GM21515 (cell line): ENCODE measurements around the gene MCU.
"Not testable (repeated sequence)": the region's sequence is repeated elsewhere in the genome, so short reads cannot be mapped to it uniquely, and the experiment has no call there.

Experiments used
- ATAC-seq: cut with Tn5 transposase; IDR thresholded peaks from one replicate; pipeline ENCODE4 v1.9.1; 2021; ENCODE audit not compliant: unreplicated experiment

The MCU gene

DNA sequence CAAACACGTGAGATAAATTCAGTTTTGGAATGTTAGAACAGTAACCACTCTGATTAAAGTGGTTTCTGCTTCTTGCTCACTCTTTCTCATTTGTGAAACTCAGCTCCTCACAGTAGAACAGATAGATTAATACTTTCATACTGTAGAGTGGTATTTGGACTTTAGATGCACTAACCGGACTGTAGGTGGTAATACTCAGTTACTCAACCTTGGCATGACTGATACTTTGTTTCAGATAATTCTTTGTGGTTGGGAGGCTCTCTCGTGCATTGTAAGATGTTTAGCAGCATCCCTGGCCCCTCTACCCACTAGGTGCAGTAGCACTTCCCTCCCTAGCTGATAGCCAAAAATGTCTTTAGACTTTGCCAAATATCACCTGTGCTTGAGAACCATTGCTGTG is 37.6 kb downstream of the MCU start:
- no peak for ATAC-seq

GRCh38 chr10:72730479-72730878 is 38.5 kb downstream of the MCU start:
- ATAC-seq, result no peak

- no peak for ATAC-seq
Measured at GRCh38 chr10:72731916-72732419, 40.0 kb downstream of the MCU start.

DNA sequence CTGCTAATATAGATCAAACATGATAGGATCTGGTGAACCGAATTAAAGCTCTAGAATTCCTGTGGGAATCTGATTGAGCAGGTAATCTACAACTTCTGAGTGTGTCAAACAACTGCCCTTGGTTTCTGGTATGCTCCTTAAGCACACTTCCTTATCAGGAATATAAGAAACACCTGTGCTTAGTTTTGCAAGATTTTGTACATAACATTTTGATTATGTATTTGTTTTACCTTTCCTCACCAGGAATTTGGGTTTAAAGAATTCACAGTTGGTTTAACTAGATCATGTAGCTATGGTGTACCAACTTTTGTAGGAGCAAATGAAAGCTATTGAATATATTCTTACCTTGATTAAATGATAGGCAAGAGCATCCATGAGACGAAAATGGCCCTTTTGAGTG is 40.6 kb downstream of the MCU start:
- no peak for ATAC-seq

GRCh38 chr10:72733989-72734388 is 42.0 kb downstream of the MCU start:
- ATAC-seq, result no peak

- ATAC-seq, result no peak
Measured at GRCh38 chr10:72735288-72735936, 43.5 kb downstream of the MCU start.

- ATAC-seq, result no peak
Measured at GRCh38 chr10:72736176-72736827, 44.4 kb downstream of the MCU start.

DNA sequence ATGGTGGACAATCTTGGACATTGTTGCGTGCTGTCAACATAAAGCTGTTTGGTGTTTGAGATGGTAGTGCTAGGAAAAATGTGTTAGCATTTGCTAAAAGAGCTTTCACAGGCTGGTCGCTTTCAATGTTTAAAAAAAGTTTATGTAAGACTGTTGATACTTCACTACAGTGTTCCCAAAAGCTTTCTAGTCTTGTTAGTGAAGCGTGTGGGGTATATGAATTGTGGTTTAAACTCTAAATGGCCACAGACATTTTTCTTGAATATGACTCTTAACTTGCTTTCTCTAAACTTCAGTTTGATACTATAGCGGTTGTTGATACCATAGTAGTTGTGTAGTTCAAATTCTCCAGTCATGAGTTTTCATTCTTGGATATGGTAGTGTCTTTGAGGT is 44.9 kb downstream of the MCU start:
- ATAC-seq, result no peak

GRCh38 chr10:72737357-72737756 is 45.4 kb downstream of the MCU start:
- not testable (repeated sequence) for ATAC-seq

DNA sequence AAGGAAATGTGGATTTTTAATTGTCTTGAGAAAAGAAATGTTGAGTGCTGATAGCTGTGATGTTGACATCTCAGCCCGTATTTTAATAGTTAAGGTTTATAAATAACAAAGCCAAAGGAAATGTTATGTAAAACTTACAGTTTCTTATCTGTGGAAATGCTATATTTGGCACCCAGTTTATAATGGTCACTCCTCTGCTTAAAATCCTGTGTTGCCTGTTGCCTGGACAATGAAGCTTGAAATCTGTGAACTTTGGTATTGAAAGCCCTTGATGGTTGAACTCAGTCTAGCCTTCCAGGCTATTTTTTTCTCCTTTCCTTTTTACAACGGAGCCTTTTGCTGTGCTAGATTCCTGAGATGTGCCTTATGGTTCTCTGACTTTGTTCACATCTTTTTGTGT is 46.5 kb downstream of the MCU start:
- no peak for ATAC-seq

GRCh38 chr10:72740528-72740927 is 48.6 kb downstream of the MCU start:
- ATAC-seq, result no peak

DNA sequence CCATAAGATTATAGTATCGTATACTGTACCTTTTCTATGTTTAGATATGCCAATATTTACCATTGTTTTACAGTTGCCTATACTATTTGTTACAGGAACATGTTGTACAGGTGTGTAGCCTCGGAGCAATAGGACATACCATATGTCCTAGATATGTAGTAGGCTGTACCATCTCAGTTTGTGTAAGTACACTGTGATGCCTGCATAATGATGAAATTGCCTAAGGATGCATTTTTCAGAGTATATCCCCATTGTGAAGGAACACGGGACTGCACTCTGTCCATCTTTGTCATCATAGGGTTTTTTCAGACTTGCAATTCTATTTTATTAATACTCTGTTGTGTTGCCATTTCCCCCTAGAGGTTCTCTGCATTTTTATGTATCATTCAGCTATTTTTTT is 50.1 kb downstream of the MCU start:
- no peak for ATAC-seq

DNA sequence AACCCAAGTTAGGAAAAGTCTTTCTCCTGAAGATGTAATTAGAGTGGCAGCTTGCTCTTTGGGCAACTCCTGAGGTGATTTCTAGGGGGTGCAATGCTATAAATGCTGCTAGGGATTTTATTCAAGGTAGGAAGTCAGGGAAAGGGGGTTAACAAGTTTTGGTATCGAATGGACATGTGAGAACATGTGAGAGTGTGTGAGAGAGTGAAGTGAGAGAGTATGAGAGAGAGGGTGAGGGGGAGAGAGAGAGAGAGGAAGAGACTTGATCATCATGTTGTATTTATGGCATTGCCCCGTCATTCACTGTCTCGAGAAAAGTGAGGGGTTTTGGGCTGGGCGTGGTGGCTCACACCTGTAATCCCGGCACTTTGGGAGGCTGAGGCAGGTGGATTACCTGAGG is 50.9 kb downstream of the MCU start:
- ATAC-seq, result no peak

GRCh38 chr10:72744566-72744965 is 52.6 kb downstream of the MCU start:
- no peak for ATAC-seq

GRCh38 chr10:72746426-72747363 is 54.8 kb downstream of the MCU start:
- ATAC-seq, result no peak

DNA sequence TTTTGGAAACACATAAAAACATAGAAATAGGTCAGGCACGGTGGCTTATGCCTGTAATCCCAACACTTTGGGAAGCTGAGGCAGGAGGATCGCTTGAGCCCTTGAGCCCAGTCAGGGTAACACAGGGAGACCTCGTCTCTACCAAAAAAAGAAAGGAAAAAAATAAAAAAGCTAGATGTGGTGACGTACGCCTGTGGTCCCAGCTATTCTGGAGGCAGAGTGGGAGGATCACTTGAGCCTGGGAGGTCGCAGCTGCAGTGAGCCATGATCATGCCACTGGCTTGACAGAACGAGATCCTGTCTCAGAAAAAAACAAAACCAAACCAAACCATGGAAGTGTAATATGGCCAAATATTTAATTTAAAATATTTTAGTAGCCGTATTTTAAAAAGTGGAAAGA is 55.6 kb downstream of the MCU start:
- ATAC-seq, result no peak

- ATAC-seq, result no peak
Measured at GRCh38 chr10:72753760-72754231, 61.9 kb downstream of the MCU start.

- no peak for ATAC-seq
Measured at GRCh38 chr10:72754275-72755032, 62.5 kb downstream of the MCU start.

DNA sequence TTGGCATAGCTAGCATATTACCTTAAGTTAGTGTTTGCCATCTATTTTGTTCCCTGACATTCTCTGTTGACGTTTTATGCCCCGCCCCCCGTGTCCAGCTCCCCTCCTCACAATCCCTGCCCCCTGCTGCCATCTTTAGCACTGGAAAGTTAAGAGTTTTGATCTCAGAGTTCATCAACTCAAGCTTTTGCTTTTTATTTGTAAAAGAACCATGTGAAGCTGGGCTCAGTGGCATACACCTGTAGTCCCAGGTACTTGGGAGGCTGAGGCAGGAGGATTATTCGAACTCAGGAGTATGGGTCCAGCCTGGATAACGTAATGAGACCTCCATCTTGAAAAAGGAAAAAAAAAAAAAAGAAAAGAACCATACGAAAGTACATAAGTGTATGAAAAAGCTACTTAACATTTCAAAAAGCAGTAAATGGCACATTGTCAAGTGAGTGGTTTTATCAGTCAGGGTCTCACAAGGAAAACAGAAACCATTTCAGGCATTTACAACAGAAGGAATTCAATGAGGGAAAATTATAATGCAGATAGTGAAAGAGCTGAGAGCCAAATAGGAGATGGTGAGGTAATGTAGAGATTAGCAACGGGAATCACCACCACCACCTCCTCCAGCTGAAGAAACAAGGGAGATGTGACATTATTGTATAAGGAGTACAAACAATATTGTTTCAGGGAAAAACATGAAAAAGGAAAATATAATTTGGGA is 64.9 kb downstream of the MCU start:
- ATAC-seq, result no peak

- ATAC-seq, result no peak
Measured at GRCh38 chr10:72757732-72758131, 65.8 kb downstream of the MCU start.
